Measurements from ENCODE around the gene TMEM87A.

DNA sequence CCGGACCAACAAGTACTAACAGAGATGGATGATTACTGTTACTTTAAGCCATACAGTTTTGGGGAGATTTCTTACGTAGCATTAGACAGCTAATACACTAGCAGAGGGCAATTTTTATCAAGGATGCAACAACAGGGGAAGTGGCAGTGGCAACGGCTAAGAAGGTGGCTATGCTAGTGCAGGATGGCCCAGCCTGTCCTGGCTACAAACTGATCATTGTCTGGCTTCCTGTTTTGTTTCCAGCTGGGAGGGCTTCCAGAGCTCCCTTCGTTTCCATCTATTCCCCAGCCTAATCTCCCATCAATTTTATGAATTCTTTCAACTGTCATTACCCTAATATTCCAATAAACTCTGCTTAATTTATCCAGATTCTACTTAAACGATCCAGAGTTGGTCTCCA, 100.8 kb downstream of the TMEM87A start:
- no peak for TF ChIP-seq CTCF (IDR thresholded peaks at IDR 0.05 in 8 of 11, conservative IDR thresholded peaks at IDR 0.05 in 3 of 11)
- TF ChIP-seq POLR2A (IDR thresholded peaks at IDR 0.05): no peak

Measured in spleen (tissue), 7 donors.